Suprapubic skin (tissue), 4 donors: ENCODE results near the gene PIKFYVE.

Experiments
- EP300 ChIP-seq: sonication (generic); formaldehyde crosslinking; IDR thresholded peaks from one replicate; pipeline ENCODE4 v1.6.1; 2017; ENCODE audit warnings: antibody characterized with exemption
- POLR2AphosphoS5 ChIP-seq, 3 donors: sonication (generic); formaldehyde crosslinking; IDR thresholded peaks; one replicate each; pipeline ENCODE4 v1.6.1; 2017; ENCODE audit warnings: antibody characterized with exemption in 3 of 3
- TF ChIP-seq, protein P1 (sequence below), 2 donors: fragments of 200-600 bp in 1 of 2; fragments of 450-650 bp in 1 of 2; sonication (generic) in 1 of 2; IDR thresholded peaks; one replicate each; pipeline ENCODE4 v1.5.1; 2016 to 2019; ENCODE audit warnings: antibody characterized with exemption in 2 of 2, mild to moderate bottlenecking in 1 of 2, moderate library complexity in 1 of 2

DNA sequence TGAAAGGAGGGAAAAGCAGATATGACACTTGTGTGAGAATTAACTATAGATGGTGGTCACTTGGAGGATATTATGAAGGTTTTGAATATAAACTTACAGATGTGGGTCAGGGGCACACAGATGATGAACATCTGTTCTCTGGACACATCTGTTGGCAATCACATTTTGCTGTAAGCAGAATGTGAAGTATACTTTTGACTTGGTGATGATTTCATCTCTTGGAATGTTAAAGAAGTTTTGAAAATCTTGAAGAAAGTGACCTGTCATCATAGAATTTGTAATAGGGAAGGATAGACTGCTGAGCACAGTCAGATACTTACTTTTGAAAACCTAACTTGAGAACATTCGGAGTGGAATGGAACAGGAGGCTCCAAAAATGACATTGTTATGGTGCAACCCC lies 40.2 kb downstream of the PIKFYVE start:
- TF ChIP-seq, protein P1, sequence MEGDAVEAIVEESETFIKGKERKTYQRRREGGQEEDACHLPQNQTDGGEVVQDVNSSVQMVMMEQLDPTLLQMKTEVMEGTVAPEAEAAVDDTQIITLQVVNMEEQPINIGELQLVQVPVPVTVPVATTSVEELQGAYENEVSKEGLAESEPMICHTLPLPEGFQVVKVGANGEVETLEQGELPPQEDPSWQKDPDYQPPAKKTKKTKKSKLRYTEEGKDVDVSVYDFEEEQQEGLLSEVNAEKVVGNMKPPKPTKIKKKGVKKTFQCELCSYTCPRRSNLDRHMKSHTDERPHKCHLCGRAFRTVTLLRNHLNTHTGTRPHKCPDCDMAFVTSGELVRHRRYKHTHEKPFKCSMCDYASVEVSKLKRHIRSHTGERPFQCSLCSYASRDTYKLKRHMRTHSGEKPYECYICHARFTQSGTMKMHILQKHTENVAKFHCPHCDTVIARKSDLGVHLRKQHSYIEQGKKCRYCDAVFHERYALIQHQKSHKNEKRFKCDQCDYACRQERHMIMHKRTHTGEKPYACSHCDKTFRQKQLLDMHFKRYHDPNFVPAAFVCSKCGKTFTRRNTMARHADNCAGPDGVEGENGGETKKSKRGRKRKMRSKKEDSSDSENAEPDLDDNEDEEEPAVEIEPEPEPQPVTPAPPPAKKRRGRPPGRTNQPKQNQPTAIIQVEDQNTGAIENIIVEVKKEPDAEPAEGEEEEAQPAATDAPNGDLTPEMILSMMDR (IDR thresholded peaks at IDR 0.05) = no peak
- no peak for TF ChIP-seq EP300
- no peak for TF ChIP-seq POLR2AphosphoS5 (IDR thresholded peaks at IDR 0.05)
